ENCODE measurements around the gene BIRC7.

Gene BIRC7

GRCh38 chr20:63225082-63225454 lies 10.6 kb upstream of the BIRC7 start:
- DNase-seq (ENCODE audit: low spot score): no peak

GRCh38 chr20:63226042-63226943 lies 9.4 kb upstream of the BIRC7 start:
- no peak for DNase-seq (ENCODE audit: low spot score)

GRCh38 chr20:63227260-63227659 lies 8.4 kb upstream of the BIRC7 start:
- DNase-seq (ENCODE audit: low spot score): no peak

- no peak for DNase-seq (ENCODE audit: low spot score)
These were observed 6.9 kb upstream of the BIRC7 start for GRCh38 chr20:63228806-63229205.

- DNase-seq (ENCODE audit: low spot score): no peak
These were observed 4.9 kb upstream of the BIRC7 start for GRCh38 chr20:63230800-63231268.

GRCh38 chr20:63232235-63233060 lies 3.3 kb upstream of the BIRC7 start:
- peak; percentile 93 for DNase-seq (ENCODE audit: low spot score)

GRCh38 chr20:63233061-63233344 lies 2.7 kb upstream of the BIRC7 start:
- no peak for DNase-seq (ENCODE audit: low spot score)

GRCh38 chr20:63233924-63234323 lies 1.8 kb upstream of the BIRC7 start:
- DNase-seq (ENCODE audit: low spot score): no peak

- DNase-seq (ENCODE audit: low spot score): no peak
These were observed 859 bp upstream of the BIRC7 start for GRCh38 chr20:63234693-63235398.

GRCh38 chr20:63236116-63236837 lies 572 bp downstream of the BIRC7 start:
- no peak for DNase-seq (ENCODE audit: low spot score)

- no peak for DNase-seq (ENCODE audit: low spot score)
These were observed 2.3 kb downstream of the BIRC7 start for GRCh38 chr20:63238031-63238430.

GRCh38 chr20:63238514-63239125 lies 2.9 kb downstream of the BIRC7 start:
- no peak for DNase-seq (ENCODE audit: low spot score)

GRCh38 chr20:63239431-63239830 lies 3.7 kb downstream of the BIRC7 start:
- no peak for DNase-seq (ENCODE audit: low spot score)

- no peak for DNase-seq (ENCODE audit: low spot score)
These were observed 4.3 kb downstream of the BIRC7 start for GRCh38 chr20:63240004-63240403.

- no peak for DNase-seq (ENCODE audit: low spot score)
These were observed 5.6 kb downstream of the BIRC7 start for GRCh38 chr20:63241272-63241671.

GRCh38 chr20:63242736-63243135 lies 7.0 kb downstream of the BIRC7 start:
- no peak for DNase-seq (ENCODE audit: low spot score)

GRCh38 chr20:63243604-63244247 lies 8.0 kb downstream of the BIRC7 start:
- DNase-seq (ENCODE audit: low spot score): no peak

- no peak for DNase-seq (ENCODE audit: low spot score)
These were observed 8.8 kb downstream of the BIRC7 start for GRCh38 chr20:63244468-63244867.

GRCh38 chr20:63246490-63247288 lies 11.0 kb downstream of the BIRC7 start:
- DNase-seq (ENCODE audit: low spot score): no peak

GRCh38 chr20:63247671-63248228 lies 12.0 kb downstream of the BIRC7 start:
- no peak for DNase-seq (ENCODE audit: low spot score)
